Calu3 (cell line): Measurements from ENCODE around the gene CEP162. TPM values are rescaled to one million over a fixed set of nuclear protein-coding genes. Genes with fewer than 3 reads are reported as not detected.
"Not testable (repeated sequence)": the region's sequence is repeated elsewhere in the genome, so short reads cannot be mapped to it uniquely, and the experiment has no call there.

Experiments
- BruUV-seq: library from RNA; stranded (reverse); fragments of 400-500 nt; replicated peaks from 2 replicates; lab custom pipeline; 2021; lab: Mats Ljungman, UMichigan
- CTCF ChIA-PET: fragments of 300-600 bp; sonication (Branson Sonifier 250); formaldehyde crosslinking; loops from one replicate; lab custom pipeline; 2022; ENCODE audit warnings: antibody characterized with exemption; lab: Charles Lee
- DNase-seq: peaks from one replicate; pipeline ENCODE4 v3.0.0; 2022
- H3K27ac Mint-ChIP-seq: one replicate; pipeline ENCODE4 v1.8.0; 2022; ENCODE audit warnings: mixed read lengths; ENCODE audit not compliant: unreplicated experiment
- H3K27me3 Mint-ChIP-seq: one replicate; pipeline ENCODE4 v1.8.0; 2022; ENCODE audit warnings: mixed read lengths; ENCODE audit not compliant: unreplicated experiment
- H3K36me3 Mint-ChIP-seq: one replicate; pipeline ENCODE4 v1.8.0; 2022; ENCODE audit warnings: mild to moderate bottlenecking, moderate library complexity, mixed read lengths; ENCODE audit not compliant: insufficient read depth, unreplicated experiment
- H3K4me1 Mint-ChIP-seq: one replicate; pipeline ENCODE4 v1.8.0; 2022; ENCODE audit warnings: mild to moderate bottlenecking, low read depth, mixed read lengths; ENCODE audit not compliant: unreplicated experiment
- H3K4me3 Mint-ChIP-seq: one replicate; pipeline ENCODE4 v1.8.0; 2022; ENCODE audit warnings: mild to moderate bottlenecking, low read depth, moderate library complexity, mixed read lengths; ENCODE audit not compliant: unreplicated experiment
- H3K9me3 Mint-ChIP-seq: one replicate; pipeline ENCODE4 v1.8.0; 2022; ENCODE audit warnings: low read depth, mixed read lengths; ENCODE audit not compliant: unreplicated experiment
- intact Hi-C: fragments of 100-400 bp; cut with micrococcal nuclease; formaldehyde crosslinking; loops from one replicate; pipeline ENCODE4 v1.10.0; 2022; ENCODE audit not compliant: unreplicated experiment
- total RNA-seq: library from RNA; stranded (reverse); gene quantifications from 2 replicates; pipeline ENCODE4 v1.2.3, GENCODE V29; 2022
- TF ChIP-seq, protein P1 (sequence below): fragments of 200-600 bp; IDR thresholded peaks from one replicate; pipeline ENCODE4 v1.8.0; 2022; ENCODE audit warnings: antibody characterized with exemption; ENCODE audit not compliant: unreplicated experiment

Gene CEP162
- total RNA-seq, 1 experiment from 2014 or later: 8.2 TPM

DNA sequence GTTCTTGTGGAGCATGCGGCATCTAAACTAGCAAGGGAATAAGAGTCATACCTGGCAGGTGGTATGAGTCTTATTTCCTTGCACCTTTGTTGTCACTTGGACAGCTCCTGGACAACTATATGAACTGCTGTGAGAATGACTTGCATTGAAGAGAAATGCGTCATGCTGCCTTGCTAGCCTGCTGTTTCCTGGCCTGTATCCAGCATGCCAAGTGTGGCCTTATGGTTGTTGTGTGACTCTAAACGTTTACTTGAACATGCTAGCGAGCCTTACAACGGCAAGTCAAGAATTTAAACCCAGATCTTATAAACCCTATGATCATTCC is 90.4 kb downstream of the CEP162 start:
- H3K4me3 Mint-ChIP-seq: no peak overlapping the region
- TF ChIP-seq, protein P1, sequence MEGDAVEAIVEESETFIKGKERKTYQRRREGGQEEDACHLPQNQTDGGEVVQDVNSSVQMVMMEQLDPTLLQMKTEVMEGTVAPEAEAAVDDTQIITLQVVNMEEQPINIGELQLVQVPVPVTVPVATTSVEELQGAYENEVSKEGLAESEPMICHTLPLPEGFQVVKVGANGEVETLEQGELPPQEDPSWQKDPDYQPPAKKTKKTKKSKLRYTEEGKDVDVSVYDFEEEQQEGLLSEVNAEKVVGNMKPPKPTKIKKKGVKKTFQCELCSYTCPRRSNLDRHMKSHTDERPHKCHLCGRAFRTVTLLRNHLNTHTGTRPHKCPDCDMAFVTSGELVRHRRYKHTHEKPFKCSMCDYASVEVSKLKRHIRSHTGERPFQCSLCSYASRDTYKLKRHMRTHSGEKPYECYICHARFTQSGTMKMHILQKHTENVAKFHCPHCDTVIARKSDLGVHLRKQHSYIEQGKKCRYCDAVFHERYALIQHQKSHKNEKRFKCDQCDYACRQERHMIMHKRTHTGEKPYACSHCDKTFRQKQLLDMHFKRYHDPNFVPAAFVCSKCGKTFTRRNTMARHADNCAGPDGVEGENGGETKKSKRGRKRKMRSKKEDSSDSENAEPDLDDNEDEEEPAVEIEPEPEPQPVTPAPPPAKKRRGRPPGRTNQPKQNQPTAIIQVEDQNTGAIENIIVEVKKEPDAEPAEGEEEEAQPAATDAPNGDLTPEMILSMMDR: no peak
- DNase-seq: no peak
- no peaks in the 10 kb centered on the region for H3K4me1 Mint-ChIP-seq
- H3K27ac Mint-ChIP-seq: no peak overlapping the region
- intact Hi-C loops: no loop called here
- CTCF ChIA-PET: no interaction called here
- peaks cover 3% of the 10 kb centered on the region for H3K9me3 Mint-ChIP-seq
- H3K27me3 Mint-ChIP-seq: no peaks in the 10 kb centered on the region
- no peaks in the 10 kb centered on the region for H3K36me3 Mint-ChIP-seq
- no TSS peak for BruUV-seq

DNA sequence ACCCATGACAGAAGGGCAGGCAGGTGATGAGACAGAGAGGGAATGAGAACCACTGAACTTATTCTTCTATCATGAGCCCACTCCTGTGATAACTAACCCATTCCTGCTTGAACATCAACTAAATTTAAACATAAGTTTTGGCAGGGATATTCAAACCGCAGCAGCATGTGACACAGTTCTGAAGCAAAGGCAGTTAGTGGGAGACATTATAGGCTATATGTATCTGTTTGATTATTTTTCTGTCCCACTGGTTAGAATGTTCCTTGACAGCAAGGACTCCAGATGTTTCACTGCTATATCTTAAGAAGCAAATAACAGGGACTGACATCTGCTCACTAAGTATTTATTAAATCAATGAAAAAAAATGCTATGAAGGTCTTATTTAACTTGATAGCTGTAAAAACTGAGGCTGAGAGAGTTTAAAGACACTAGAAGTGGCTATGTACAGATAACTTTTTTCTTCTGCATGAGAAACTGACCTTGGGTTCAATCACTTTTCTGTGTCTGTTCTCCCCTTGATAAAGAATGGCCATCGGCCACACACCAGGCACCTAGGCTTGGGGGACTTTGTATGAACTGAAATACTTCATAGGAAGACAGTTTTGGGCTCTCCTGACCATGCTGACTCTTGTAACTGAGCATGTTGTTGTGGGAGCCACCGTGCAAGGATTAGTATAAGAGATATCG is 90.9 kb downstream of the CEP162 start:
- Mint-ChIP-seq H3K27ac (no peak overlapping the region), H3K27me3 (no peaks in the 10 kb centered on the region), H3K36me3 (no peaks in the 10 kb centered on the region), H3K9me3 (peaks cover 3% of the 10 kb centered on the region), H3K4me3 (no peak overlapping the region), H3K4me1 (no peaks in the 10 kb centered on the region)
- no TSS peak for BruUV-seq
- CTCF ChIA-PET: no interaction called here
- intact Hi-C loops: no loop called here
- no peak for DNase-seq
- TF ChIP-seq, protein P1: no peak

DNA sequence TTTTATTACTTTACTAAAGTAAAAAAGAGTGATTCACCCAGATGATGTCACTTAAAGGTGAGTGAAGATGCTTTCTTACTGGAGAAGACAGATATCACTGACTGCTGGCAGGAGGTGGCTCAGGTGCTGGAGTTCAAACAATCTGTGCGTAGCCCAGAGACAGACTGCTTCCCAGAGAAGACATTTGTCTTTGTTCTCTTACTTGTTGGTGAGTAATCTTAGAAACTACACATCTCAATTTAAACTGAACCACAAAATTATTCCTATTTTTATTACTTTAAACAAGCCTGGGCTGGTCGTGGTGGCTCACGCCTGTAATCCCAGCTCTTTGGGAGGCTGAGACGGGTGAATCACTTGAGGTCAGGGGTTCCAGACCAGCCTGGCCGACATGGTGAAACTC is 92.2 kb downstream of the CEP162 start:
- no peaks in the 10 kb centered on the region for H3K36me3 Mint-ChIP-seq
- no peaks in the 10 kb centered on the region for H3K27me3 Mint-ChIP-seq
- no peak overlapping the region for H3K27ac Mint-ChIP-seq
- intact Hi-C loops: no loop called here
- H3K4me3 Mint-ChIP-seq: no peak overlapping the region
- H3K9me3 Mint-ChIP-seq: peaks cover 6% of the 10 kb centered on the region
- TF ChIP-seq, protein P1: no peak
- no peak for DNase-seq
- no peaks in the 10 kb centered on the region for H3K4me1 Mint-ChIP-seq
- BruUV-seq: no TSS peak
- CTCF ChIA-PET: no interaction called here

DNA sequence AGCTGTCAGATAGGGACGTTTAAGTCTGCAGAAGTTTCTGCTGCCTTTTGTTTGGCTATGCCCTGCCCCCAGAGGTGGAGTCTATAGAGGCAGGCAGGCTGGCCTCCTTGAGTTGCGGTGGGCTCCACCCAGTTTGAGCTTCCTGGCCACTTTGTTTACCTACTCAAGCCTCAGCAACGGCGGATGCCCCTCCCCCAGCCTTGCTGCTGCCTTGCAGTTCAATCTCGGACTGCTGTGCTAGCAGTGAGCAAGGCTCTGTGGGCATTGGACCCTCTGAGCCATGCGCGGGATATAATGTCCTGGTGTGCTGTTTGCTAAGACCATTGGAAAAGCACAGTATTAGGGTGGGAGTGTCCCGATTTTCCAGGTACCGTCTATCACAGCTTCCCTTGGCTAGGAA is 94.1 kb downstream of the CEP162 start:
- H3K4me1 Mint-ChIP-seq, H3K27ac Mint-ChIP-seq, CTCF ChIA-PET, H3K9me3 Mint-ChIP-seq, intact Hi-C loops, BruUV-seq, H3K27me3 Mint-ChIP-seq, H3K4me3 Mint-ChIP-seq, DNase-seq, H3K36me3 Mint-ChIP-seq: not testable (repeated sequence)

DNA sequence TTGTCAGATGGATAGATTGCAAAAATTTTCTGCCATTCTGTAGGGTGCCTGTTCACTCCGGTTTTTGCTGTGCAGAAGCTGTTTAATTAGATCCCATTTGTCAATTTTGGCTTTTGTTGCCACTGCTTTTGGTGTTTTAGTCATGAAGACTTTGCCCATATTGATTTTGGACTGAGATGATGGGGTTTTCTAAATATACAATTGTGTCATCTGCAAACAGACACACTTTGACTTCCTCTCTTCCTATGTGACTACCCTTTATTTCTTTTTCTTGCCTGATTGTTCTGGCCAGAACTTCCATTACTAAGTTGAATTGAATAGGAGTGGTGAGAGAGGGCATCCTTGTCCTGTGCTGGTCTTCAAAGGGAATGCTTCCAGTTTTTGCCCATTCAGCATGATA is 97.9 kb downstream of the CEP162 start:
- H3K27ac Mint-ChIP-seq, BruUV-seq, H3K4me3 Mint-ChIP-seq, H3K9me3 Mint-ChIP-seq, H3K36me3 Mint-ChIP-seq, intact Hi-C loops, H3K4me1 Mint-ChIP-seq, DNase-seq, H3K27me3 Mint-ChIP-seq, CTCF ChIA-PET: not testable (repeated sequence)
